Measurements from ENCODE around the gene MGMT. TPM values are rescaled to one million over a fixed set of nuclear protein-coding genes. Genes with fewer than 3 reads are reported as not detected.

MGMT gene
- total RNA-seq, 1 donor from 2014 or later: 13.9 TPM

DNA sequence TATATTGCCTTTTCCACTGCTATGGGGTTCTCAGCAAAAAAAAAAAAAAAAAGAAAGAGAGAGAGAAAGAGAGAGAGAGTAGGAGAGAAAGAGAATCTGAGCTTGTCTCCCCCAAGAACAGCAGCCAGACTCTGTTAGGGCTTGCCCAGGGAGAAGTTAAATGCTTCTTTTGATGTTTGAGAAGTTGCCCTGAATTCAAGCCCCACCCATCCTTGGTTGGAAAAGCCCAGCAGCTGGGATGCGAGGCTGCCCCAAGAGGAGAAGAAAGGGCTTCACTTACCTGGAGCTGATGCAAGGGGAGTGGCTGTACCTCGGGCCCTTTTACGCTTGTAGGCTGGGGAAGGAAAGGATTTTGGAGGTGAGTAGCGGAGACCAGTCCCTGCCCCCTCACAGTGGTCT, 20.9 kb upstream of the MGMT start:
- Mint-ChIP-seq H3K27me3 (ENCODE audit: low read depth) (peaks cover 9% of the 10 kb centered on the region), H3K4me1 (ENCODE audit: low read depth) (no peaks in the 10 kb centered on the region)
- TF ChIP-seq, protein P1, sequence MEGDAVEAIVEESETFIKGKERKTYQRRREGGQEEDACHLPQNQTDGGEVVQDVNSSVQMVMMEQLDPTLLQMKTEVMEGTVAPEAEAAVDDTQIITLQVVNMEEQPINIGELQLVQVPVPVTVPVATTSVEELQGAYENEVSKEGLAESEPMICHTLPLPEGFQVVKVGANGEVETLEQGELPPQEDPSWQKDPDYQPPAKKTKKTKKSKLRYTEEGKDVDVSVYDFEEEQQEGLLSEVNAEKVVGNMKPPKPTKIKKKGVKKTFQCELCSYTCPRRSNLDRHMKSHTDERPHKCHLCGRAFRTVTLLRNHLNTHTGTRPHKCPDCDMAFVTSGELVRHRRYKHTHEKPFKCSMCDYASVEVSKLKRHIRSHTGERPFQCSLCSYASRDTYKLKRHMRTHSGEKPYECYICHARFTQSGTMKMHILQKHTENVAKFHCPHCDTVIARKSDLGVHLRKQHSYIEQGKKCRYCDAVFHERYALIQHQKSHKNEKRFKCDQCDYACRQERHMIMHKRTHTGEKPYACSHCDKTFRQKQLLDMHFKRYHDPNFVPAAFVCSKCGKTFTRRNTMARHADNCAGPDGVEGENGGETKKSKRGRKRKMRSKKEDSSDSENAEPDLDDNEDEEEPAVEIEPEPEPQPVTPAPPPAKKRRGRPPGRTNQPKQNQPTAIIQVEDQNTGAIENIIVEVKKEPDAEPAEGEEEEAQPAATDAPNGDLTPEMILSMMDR (IDR thresholded peaks at IDR 0.05): no peak

DNA sequence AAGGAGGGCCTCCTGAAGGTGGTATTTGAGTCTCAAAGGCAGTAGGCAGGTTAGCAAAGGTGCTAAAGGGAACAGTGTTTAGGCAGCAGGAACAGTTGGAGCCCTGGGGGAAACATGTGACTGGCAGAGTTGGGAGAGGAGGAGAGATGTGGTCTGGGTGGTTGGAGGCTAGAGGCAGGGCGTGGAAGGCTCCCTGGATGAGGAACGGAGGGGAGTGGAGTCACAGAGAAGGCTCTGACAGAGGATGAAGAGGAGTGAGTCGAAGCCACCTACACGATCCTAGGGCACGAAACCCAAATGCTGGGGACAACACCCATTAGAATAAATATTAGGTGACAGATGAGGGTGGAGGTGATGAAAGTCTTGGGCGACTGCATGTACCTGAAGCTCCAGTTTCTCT, 19.6 kb upstream of the MGMT start:
- Mint-ChIP-seq H3K4me3 (ENCODE audit: unreplicated experiment) (no peak overlapping the region), H3K9me3 (ENCODE audit: low read depth) (no peaks in the 10 kb centered on the region), H3K27ac (ENCODE audit: unreplicated experiment) (no peak overlapping the region), H3K27me3 (ENCODE audit: low read depth) (peaks cover 13% of the 10 kb centered on the region), H3K36me3 (ENCODE audit: low read depth) (no peaks in the 10 kb centered on the region), H3K4me1 (ENCODE audit: low read depth) (no peaks in the 10 kb centered on the region)
- DNase-seq (ENCODE audit: low spot score): no peak
- TF ChIP-seq, protein P1 (IDR thresholded peaks at IDR 0.05): no peak

More for the DNA sequence above, 20.9 kb upstream of the MGMT start:
- DNase-seq (ENCODE audit: low spot score): no peak
- Mint-ChIP-seq H3K36me3 (ENCODE audit: low read depth) (no peaks in the 10 kb centered on the region), H3K27ac (ENCODE audit: unreplicated experiment) (no peak overlapping the region), H3K4me3 (ENCODE audit: unreplicated experiment) (no peak overlapping the region), H3K9me3 (ENCODE audit: low read depth) (no peaks in the 10 kb centered on the region)

DNA sequence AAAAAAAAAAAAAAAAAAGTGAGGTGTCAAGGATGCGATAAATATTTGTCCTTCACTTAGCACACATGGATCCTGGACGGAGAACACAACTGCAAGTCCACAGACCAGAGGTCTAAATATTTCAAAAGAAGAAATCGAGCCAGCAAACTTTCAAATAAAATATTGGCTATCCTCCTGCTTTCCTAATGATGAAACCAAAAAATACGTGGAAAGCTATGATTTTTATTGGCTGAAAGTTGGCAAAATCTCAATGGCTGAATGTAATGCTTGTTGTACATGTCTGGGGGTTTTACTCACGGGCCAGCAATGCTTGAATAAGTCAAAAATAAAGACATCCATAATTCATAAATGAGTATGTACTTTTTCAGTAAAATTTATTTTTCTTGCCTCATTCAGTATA, 19.0 kb upstream of the MGMT start:
- H3K9me3 Mint-ChIP-seq (ENCODE audit: low read depth): no peaks in the 10 kb centered on the region
- TF ChIP-seq, protein P1 (IDR thresholded peaks at IDR 0.05): no peak
- no peak overlapping the region for H3K4me3 Mint-ChIP-seq (ENCODE audit: unreplicated experiment)
- no peaks in the 10 kb centered on the region for H3K36me3 Mint-ChIP-seq (ENCODE audit: low read depth)
- DNase-seq (ENCODE audit: low spot score): no peak
- H3K27ac Mint-ChIP-seq (ENCODE audit: unreplicated experiment): no peak overlapping the region
- H3K4me1 Mint-ChIP-seq (ENCODE audit: low read depth): no peaks in the 10 kb centered on the region
- peaks cover 10% of the 10 kb centered on the region for H3K27me3 Mint-ChIP-seq (ENCODE audit: low read depth)

DNA sequence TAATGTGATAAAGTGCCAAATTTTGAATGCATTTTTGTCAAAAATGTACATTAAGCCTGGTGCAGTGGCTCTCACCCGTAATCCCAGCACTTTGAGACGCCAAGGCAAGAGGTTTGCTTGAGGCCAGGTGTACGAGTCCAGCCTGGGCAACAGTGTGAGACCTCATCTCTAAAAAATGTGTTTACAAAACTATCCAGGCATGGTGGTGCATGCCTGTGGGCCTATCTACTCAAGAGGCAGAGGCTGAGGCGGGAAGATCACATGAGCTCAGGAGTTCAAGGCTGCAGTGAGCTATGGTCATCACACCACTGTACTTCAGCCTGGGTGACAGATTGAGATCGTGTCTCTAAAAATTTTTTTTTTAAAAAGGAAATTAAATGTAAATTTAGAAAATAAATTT, 18.5 kb upstream of the MGMT start:
- H3K4me3 Mint-ChIP-seq (ENCODE audit: unreplicated experiment): no peak overlapping the region
- no peaks in the 10 kb centered on the region for H3K9me3 Mint-ChIP-seq (ENCODE audit: low read depth)
- no peaks in the 10 kb centered on the region for H3K36me3 Mint-ChIP-seq (ENCODE audit: low read depth)
- H3K27ac Mint-ChIP-seq (ENCODE audit: unreplicated experiment): no peak overlapping the region
- no peak for DNase-seq (ENCODE audit: low spot score)
- peaks cover 7% of the 10 kb centered on the region for H3K27me3 Mint-ChIP-seq (ENCODE audit: low read depth)
- TF ChIP-seq, protein P1 (IDR thresholded peaks at IDR 0.05): no peak
- H3K4me1 Mint-ChIP-seq (ENCODE audit: low read depth): no peaks in the 10 kb centered on the region

DNA sequence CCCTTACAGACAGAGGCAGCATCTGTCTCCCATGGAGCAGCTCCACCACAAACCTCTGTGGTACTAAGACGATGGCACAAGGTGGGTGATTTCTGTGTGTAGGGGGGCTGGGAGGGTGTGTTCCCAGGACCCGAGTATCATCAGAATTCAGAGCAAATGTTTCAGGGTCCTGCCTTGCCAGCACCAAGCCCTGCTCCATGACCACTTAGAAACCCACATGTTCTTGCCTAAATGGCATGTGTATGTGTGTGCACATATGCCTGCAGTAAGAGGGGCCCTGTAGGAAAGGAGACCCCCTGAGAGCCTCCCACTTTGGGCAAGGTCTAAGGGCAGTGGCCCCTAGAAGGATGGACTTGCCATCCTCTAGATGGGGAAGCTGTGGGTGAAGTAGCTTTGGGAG, 17.1 kb upstream of the MGMT start:
- H3K4me1 Mint-ChIP-seq (ENCODE audit: low read depth): no peaks in the 10 kb centered on the region
- DNase-seq (ENCODE audit: low spot score): no peak
- H3K4me3 Mint-ChIP-seq (ENCODE audit: unreplicated experiment): no peak overlapping the region
- TF ChIP-seq, protein P1 (IDR thresholded peaks at IDR 0.05): no peak
- no peaks in the 10 kb centered on the region for H3K9me3 Mint-ChIP-seq (ENCODE audit: low read depth)
- H3K36me3 Mint-ChIP-seq (ENCODE audit: low read depth): no peaks in the 10 kb centered on the region
- peaks cover 9% of the 10 kb centered on the region for H3K27me3 Mint-ChIP-seq (ENCODE audit: low read depth)
- H3K27ac Mint-ChIP-seq (ENCODE audit: unreplicated experiment): no peak overlapping the region

All from chondrocyte (in vitro differentiated cells).